Keratinocyte (primary cell): ENCODE data around the gene CGN.

Source experiments
- CTCF ChIP-seq, 3 experiments: IDR thresholded peaks in 1 of 3; conservative IDR thresholded peaks in 1 of 3; optimal IDR thresholded peaks in 1 of 3; 2 replicates in 2 of 3; 3 replicates in 1 of 3; pipeline versions ENCODE3 to v1.5.1; 2011; ENCODE audit warnings: low read length in 3 of 3, mild to moderate bottlenecking in 3 of 3, moderate library complexity in 2 of 3, control low read depth in 1 of 3, inconsistent platforms in 1 of 3; ENCODE audit not compliant: insufficient read depth in 2 of 3; ENCODE audit errors: extremely low read depth in 1 of 3
- EZH2 ChIP-seq: IDR thresholded peaks from one replicate; pipeline ENCODE4 v1.6.1; 2012; ENCODE audit warnings: inconsistent platforms, mild to moderate bottlenecking, low read length, moderate library complexity

- TF ChIP-seq CTCF (optimal IDR thresholded peaks at IDR 0.05 in 1 of 3, IDR thresholded peaks at IDR 0.05 in 1 of 3, conservative IDR thresholded peaks at IDR 0.05 in 1 of 3; ENCODE audit: extremely low read depth in 1 of 3, insufficient read depth in 2 of 3, low read length in 3 of 3) (no peak), EZH2 (no peak)
Measured at GRCh38 chr1:151556052-151556451, 44.9 kb downstream of the CGN start.
